BJ (cell line): Measurements from ENCODE around the gene PPP1R14C. TPM values are rescaled to one million over a fixed set of nuclear protein-coding genes. Genes with fewer than 3 reads are reported as not detected.

Source experiments
- CTCF ChIA-PET: fragments of 350-600 bp; formaldehyde crosslinking; extraction: SDS; loops from one replicate; lab custom pipeline; 2021; ENCODE audit warnings: antibody characterized with exemption, inconsistent platforms; lab: Yijun Ruan, JAX
- POLR2A ChIA-PET: fragments of 300-600 bp; sonication (Branson Sonifier 250); formaldehyde crosslinking; extraction: SDS; loops from one replicate; lab custom pipeline; 2021; ENCODE audit warnings: antibody characterized with exemption; lab: Charles Lee
- DNase-seq: peaks from one replicate; pipeline ENCODE4 v3.0.0-alpha.2; 2011; ENCODE audit warnings: low read depth
- H3K27me3 ChIP-seq: 2 replicates; pipeline ENCODE4 v1.6.0; 2011; ENCODE audit warnings: low read length; ENCODE audit not compliant: control insufficient read depth, insufficient read depth
- H3K36me3 ChIP-seq: 2 replicates; pipeline ENCODE4 v1.5.1; 2011; ENCODE audit warnings: low read length; ENCODE audit not compliant: control insufficient read depth, insufficient read depth
- H3K4me3 ChIP-seq: 2 replicates; pipeline ENCODE4 v1.5.1; 2011; ENCODE audit warnings: low read depth, mild to moderate bottlenecking, control low read depth, low read length
- CTCF ChIP-seq: IDR thresholded peaks from 2 replicates; pipeline ENCODE4 v1.5.1; 2011; ENCODE audit warnings: low read depth, mild to moderate bottlenecking, control low read depth, inconsistent platforms, low read length, moderate library complexity; ENCODE audit not compliant: insufficient read depth
- polyA plus RNA-seq: library from polyadenylated mRNA; depleted of rRNA; stranded (reverse); fragments of >200 nt; gene quantifications from 2 replicates; pipeline ENCODE4 v1.2.3, GENCODE V29; 2011

PPP1R14C gene
- polyA plus RNA-seq, 1 experiment = 0.05 TPM

DNA sequence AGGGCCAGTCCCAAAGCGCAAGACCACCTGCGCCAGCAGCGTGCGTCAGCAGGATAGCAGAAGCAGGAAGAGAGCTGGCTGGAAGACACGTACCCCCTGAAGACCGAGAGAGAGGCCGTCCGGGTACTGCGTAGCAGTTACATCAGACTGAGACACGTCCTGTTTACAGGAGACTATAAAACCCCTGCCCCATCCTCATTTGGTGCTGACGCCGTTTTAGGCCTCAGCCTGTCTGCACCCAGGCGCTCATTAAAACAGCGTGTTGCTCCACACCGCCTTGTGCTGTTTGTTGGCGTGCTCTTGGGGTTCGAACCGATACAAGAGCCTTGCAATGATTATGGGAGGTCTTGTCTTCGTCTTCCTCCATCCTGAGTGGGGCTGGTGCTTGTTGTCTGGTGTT lies 42.1 kb upstream of the PPP1R14C start:
- DNase-seq = no peak
- ChIA-PET CTCF (interaction anchor here (1.5 kb wide), 1 partner anchor 20 kb away, joined by 5 read pairs; no protein-coding TSS in a partner anchor), POLR2A (no interaction called here)
- no peak for TF ChIP-seq CTCF
- Histone ChIP-seq H3K4me3 (no peak overlapping the region), H3K27me3 (peaks cover 2% of the 10 kb centered on the region; the same call in 1 of the 2 replicates), H3K36me3 (no peaks in the 10 kb centered on the region)

- Histone ChIP-seq H3K36me3 (no peaks in the 10 kb centered on the region), H3K4me3 (no peak overlapping the region), H3K27me3 (no peaks in the 10 kb centered on the region; the same call in 1 of the 2 replicates)
- TF ChIP-seq CTCF = no peak
- no peak for DNase-seq
- POLR2A ChIA-PET = no interaction called here
- CTCF ChIA-PET = interaction anchor here (1.3 to 2.6 kb wide), 2 partner anchors 12 to 21 kb away, joined by 3 to 6 read pairs; no protein-coding TSS in a partner anchor
These were observed 40.0 kb upstream of the PPP1R14C start for GRCh38 chr6:150102750-150103270.

DNA sequence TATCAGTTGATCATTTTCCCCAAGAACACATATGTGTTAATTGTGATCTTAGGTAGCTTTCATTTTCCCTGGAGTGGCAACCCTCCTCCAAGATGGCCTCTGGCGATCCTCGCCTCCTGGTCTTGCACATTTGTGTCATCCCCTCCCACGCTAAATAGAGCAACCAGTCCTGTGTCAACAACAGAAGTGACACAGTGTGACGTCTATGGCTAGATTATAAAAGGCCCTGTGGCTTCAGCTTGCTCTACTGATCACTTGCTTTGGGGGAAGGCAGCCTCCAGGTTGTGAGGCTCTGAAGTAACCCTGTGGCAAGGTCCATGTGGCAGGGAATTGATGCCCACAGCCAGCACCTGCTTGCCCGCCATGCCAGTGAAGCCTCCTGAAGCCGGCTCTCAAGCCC lies 30.6 kb upstream of the PPP1R14C start:
- CTCF ChIA-PET = interaction anchor here (1.0 to 1.5 kb wide), 2 partner anchors 8 to 10 kb away, joined by 4 read pairs; no protein-coding TSS in a partner anchor
- H3K27me3 ChIP-seq = 0 out of 2 replicates have a peak, but pooled peaks cover 3% of the 10 kb centered on the region
- H3K36me3 ChIP-seq = no peaks in the 10 kb centered on the region
- H3K4me3 ChIP-seq = no peak overlapping the region
- POLR2A ChIA-PET = no interaction called here
- DNase-seq = no peak
- TF ChIP-seq CTCF = no peak

- TF ChIP-seq CTCF = no peak
- Histone ChIP-seq H3K27me3 (0 out of 2 replicates have a peak, but pooled peaks cover 3% of the 10 kb centered on the region), H3K4me3 (no peak overlapping the region), H3K36me3 (no peaks in the 10 kb centered on the region)
- DNase-seq = no peak
- ChIA-PET POLR2A (no interaction called here), CTCF (no interaction called here)
These were observed 27.1 kb upstream of the PPP1R14C start for GRCh38 chr6:150115769-150116168.

GRCh38 chr6:150116200-150116800 lies 26.5 kb upstream of the PPP1R14C start:
- TF ChIP-seq CTCF = no peak
- 0 out of 2 replicates have a peak, but pooled peaks cover 3% of the 10 kb centered on the region for H3K27me3 ChIP-seq
- DNase-seq = no peak
- CTCF ChIA-PET = no interaction called here
- H3K4me3 ChIP-seq = no peak overlapping the region
- H3K36me3 ChIP-seq = no peaks in the 10 kb centered on the region
- POLR2A ChIA-PET = no interaction called here
